GDM1 (cell line): ENCODE results near the gene MINAR2.

Source experiments
- DNase-seq: peaks from one replicate; lab custom pipeline; 2025; lab: John Stamatoyannopoulos, UW

The MINAR2 gene

DNA sequence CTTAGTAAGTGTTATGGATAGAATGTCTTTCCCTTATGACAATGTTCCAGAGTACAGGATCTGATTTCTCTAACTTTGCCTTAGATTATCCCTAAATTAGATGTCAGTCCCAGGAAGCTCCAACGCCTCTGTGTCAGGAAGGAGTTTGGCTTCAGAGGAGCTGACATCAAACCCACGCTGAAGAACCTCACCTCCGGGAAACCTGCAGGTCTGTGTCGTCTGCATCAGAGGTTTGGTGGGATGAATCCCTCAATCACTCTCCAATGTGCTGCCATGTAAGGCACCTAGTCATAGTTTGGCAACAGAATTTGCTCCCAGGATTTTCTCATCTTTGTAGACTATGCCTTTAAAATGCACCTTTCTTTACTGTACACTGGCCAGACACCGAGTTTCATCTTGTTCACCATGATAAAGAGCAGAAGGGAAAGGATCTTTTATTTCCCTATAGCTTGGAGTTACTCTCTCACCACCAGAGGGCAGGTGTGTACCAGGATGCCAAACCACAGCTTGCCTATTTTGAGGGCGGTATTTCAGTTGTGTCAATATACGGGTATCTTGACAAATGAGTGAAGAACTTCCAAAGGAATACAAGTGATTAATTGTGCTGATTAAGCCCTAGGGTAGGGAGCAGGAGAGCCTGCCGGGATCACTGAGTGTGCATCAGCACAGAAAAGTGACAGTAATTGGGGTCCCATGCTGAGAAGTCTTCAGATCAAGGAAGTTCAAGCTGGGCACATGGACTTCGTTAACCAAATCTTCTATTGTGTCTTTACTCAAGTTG lies 23.4 kb downstream of the MINAR2 start:
- peak; percentile 35 for DNase-seq

DNA sequence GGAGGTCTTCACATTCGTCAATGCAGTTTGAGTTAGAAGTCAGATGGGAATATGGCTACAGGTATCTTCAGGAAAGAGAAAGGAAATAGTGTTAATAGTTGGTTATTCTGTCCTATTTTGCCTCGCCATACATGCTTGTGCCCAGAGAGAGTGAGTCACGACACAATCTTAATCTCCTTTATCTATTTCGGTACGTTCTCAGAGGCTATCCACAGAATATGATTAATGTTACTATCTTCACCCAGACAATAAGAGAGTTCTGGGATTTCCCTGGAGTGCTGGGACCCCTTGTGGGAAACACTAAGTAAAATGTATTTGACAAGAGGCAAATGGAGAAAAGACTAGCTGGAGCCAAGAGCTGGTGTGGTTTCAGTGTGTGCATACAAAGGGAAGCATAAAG lies 25.5 kb downstream of the MINAR2 start:
- no peak for DNase-seq

- DNase-seq, result no peak
These were observed 33.7 kb downstream of the MINAR2 start for GRCh38 chr5:129781594-129781993.

- DNase-seq, result no peak
These were observed 55.5 kb downstream of the MINAR2 start for GRCh38 chr5:129803403-129803802.

GRCh38 chr5:129804705-129805104 lies 56.8 kb downstream of the MINAR2 start:
- DNase-seq, result no peak

GRCh38 chr5:129807162-129807814 lies 59.4 kb downstream of the MINAR2 start:
- no peak for DNase-seq
